ENCODE measurements around the gene TMEM59L. TPM values are rescaled to one million over a fixed set of nuclear protein-coding genes. Genes with fewer than 3 reads are reported as not detected.

TMEM59L gene
- total RNA-seq, 1 experiment from 2014 or later, result 3.9 TPM

DNA sequence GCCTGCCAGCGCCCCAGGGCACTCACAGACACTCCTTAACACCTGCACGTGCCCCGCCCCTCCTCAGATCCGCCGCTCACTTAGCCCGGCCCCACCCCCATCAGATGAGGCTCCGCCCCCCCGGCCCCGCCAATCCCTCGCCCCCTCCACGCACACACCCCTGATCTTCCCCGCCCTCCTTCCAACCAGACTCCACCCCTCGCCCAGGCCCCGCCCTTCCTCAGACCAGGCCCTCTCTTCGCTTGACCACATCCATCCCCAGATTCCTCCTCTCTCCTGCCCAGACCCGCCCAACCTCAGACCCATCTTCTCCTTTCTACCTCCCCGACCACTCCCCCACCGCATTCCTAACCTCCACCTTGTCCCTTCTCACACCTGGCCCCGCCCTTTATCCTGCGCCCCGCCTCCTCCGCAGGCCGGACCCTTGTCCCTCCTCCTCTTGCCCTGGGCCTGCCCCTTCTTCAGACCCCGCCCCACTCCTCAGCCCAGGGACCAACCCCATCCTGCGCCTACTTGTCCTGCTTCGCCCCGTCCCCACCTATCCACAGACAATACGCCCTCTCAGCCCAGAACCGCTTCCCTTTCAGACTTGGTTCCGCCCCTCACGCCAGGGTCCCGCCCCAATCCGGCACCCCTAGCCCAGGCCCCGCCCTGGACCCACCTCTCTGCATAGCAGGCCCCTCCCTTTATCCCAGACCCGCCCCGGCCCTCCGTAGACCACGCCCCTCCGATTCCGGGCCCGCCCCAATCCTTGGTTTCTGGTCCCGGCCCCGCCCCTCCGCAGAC is 23.7 kb downstream of the TMEM59L start:
- DNase-seq (ENCODE audit: extremely low read depth, low read depth), result peak; percentile 92

- no peak for DNase-seq (ENCODE audit: extremely low read depth, low read depth)
Observed at GRCh38 chr19:18636969-18637629, 24.4 kb downstream of the TMEM59L start, which contains the start of gene KLHL26. TSS of gene KLHL26 (plus strand) at chr19:18637028. CDS start at chr19:18637055, 27 bp downstream.

DNA sequence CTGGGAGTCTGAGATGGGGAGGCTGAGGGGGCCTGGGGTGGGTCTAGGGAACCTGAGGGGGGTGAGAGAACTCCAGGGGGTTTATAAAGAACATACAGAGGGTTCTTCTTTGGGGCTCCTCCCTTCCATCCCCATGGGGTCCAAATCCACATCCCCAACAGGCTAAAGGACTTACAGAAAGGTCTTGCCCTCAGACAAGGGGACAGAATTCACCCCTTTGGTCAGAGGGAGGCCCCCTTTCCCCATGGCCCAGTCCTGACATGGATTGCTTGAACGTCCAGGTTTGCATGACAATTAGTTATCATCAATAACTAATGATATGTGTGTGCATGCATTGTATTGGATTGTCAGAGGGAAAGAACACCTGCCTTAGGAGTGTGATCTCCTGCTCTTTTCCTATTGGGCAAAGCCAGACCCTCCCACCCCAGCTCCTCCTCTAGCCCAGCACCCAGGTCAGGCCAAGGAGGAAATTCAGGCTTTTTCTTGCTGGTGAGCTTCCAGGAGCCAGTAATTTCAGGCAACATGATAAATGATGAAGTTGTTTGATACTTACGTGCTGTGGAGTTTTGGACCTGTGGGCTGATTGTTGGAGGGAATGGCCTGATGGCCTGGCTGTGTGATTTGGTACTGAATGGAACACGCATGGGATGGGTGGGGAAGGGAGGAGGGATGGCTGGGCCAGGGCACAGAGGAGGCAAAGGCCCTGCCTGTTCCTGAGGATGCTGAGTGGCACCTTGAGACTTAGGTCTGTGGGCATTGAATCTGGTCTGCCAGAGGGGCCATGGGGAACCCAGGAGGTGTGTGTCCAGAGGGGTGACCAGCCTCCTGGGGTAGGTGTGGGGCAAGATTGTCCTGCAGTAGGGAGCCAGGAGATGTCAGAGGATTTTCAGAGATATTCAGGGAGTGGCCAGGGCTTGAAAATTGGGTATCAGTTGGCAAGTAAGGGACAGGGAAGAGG is 25.3 kb downstream of the TMEM59L start:
- no peak for DNase-seq (ENCODE audit: extremely low read depth, low read depth)

- DNase-seq (ENCODE audit: extremely low read depth, low read depth), result no peak
Observed at GRCh38 chr19:18639706-18640243, 27.1 kb downstream of the TMEM59L start.

GRCh38 chr19:18644196-18645034 is 31.7 kb downstream of the TMEM59L start:
- DNase-seq (ENCODE audit: extremely low read depth, low read depth), result no peak

GRCh38 chr19:18645035-18645511 is 32.4 kb downstream of the TMEM59L start:
- DNase-seq (ENCODE audit: extremely low read depth, low read depth), result no peak

- DNase-seq (ENCODE audit: extremely low read depth, low read depth), result no peak
Observed at GRCh38 chr19:18646535-18647370, 34.1 kb downstream of the TMEM59L start.

DNA sequence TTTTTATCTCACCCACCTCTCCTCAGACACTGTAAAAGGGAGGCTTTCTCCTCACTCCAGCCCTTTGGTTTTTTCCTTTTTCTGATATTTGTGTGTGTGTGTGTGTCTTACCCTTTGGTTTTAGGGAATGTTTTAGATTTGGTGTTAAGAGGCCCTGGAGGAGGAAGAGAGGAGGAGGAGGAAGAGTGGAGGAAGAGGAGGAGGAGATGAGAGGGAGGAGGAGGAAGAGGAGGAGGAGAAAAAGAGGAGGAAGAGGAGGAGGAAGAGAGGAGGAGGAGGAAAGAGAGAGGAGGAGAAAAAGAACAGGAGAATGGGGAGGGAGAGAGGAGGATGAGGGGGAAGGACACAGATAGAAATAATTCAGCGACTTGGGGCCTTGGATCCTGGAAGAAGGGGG is 34.7 kb downstream of the TMEM59L start:
- no peak for DNase-seq (ENCODE audit: extremely low read depth, low read depth)

- DNase-seq (ENCODE audit: extremely low read depth, low read depth), result no peak
Observed at GRCh38 chr19:18647807-18648206, 35.1 kb downstream of the TMEM59L start.

DNA sequence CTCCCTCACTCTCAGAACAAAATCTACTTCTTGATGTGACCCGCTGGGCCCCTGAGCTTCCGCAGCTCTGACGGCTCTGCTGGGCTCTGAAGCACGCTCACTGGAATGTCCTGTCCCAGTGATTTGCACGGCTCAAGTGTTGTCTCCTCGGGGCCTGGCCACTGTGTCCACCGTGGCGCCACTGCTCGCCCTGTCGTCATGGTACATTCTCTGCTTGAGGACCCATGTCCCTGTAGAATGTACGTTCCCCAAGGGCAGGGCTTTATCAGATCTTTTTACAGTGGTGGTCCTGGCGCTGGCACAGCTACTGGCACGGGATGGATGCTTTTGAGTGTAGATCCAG is 36.3 kb downstream of the TMEM59L start:
- no peak for DNase-seq (ENCODE audit: extremely low read depth, low read depth)

DNA sequence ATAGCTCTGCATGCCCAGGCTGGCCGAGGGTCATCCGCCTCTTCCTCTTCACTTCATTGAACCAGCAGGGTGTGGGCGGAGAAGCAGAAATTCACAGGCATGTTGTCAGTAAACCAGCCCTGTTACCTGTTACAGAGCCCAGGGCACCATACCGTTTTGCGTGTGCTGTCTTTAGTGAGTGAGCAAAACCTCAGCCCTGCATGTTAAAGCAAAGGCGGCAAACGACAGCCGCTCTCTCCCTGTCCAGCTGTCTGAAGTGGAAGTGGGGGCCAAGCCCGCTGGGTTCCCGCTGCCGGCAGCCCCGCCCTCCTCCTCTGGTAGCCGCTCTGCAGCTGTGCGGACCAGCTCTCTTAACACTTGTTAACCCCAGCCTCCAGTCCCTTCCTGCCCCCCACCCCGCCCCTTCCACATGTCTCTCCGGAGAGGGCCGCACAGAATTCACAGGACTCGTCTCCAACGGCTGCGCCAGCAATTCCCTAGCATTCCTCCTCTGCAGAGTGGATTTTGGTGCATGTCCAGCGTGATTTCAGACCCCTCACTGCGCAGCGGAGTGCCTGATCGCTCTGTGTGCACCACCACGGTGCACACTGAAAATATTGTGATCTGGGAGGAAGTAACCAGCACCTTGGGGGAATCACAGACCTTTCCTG is 36.8 kb downstream of the TMEM59L start:
- DNase-seq (ENCODE audit: extremely low read depth, low read depth), result peak; percentile 40

DNA sequence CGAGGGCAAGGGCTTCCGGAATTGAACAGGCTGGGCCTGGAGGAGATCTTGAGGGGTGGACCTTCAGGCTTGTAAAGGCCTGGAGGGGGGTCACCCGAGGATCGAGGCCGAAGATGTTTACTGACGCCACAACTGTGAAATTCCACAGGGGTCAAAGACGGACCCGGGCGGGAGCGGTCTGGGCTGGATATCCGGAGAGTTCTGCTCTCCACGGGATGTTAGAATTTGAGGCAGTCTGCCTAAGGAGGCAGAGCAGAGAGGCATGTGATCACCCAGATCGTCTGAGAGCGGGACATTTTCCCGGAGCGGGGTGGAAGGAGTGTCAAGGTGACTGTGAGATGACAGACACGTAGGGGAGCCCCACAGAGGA is 37.3 kb downstream of the TMEM59L start:
- peak; percentile 78 for DNase-seq (ENCODE audit: extremely low read depth, low read depth)

DNA sequence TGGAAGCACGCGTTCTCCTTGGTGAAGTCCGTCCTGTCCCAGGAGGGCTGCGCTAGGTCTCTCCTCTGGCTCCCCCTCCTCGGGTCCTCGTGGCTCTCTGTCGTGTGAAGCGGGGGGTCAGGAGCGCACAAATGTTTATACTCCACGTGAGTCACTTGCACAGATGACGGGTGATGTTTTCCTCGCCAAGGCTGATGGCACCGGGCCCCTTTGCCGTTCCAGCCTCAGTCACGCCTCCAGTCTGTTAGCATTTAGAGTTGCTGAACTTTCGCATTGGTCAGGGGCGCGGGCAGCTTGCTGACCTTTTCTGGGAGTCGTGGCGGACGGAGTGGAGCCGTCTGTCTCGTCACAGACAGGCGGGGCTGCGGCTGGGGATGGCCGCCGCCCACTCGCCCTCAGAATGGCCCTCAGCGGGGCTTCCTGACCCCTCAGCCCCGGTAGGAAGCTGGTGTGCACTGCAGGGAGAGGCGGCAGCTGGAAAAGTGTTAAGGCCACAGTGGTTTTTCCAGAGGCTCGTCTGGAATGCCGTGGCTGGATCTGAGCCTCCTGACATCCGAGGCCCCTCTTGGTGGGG is 37.9 kb downstream of the TMEM59L start:
- peak; percentile 73 for DNase-seq (ENCODE audit: extremely low read depth, low read depth)

- DNase-seq (ENCODE audit: extremely low read depth, low read depth), result no peak
Observed at GRCh38 chr19:18651300-18651699, 38.6 kb downstream of the TMEM59L start.

DNA sequence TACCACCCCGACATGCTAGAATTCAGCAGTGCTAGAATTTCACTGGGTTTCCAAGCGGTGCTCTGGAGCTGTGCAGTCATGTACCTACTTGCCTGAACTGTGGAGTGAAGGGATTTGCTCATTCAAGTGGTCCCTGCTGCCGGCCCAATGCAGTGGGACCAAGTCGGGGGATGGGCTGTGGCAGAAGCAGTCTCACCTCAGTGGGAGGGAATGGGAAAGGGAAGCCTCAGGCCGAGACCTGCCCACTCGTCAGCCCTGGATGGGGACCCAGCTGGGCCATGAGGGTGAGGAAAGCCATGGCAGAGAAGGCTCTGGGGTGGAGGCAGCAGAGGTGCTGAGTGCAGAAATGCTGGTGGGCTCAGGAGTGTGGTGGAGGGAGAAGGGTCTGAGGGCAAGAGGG is 39.1 kb downstream of the TMEM59L start:
- DNase-seq (ENCODE audit: extremely low read depth, low read depth), result no peak

DNA sequence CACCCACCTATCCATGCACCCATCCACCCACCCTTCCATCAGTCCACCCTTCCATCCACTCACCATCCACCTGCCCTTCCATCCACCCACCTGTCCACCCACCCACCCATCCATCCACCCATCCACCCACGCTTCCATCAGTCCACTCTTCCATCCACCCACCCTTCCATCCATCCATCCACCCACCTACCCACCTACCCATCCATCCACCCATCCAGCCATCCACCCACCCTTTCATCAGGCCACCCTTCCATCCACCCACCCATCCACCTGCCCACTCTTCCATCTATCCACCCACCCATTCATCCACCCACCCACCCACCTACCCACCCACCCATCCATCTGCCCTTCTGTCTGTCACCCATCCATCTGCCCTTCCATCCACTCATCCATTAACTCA is 41.2 kb downstream of the TMEM59L start:
- no peak for DNase-seq (ENCODE audit: extremely low read depth, low read depth)

DNA sequence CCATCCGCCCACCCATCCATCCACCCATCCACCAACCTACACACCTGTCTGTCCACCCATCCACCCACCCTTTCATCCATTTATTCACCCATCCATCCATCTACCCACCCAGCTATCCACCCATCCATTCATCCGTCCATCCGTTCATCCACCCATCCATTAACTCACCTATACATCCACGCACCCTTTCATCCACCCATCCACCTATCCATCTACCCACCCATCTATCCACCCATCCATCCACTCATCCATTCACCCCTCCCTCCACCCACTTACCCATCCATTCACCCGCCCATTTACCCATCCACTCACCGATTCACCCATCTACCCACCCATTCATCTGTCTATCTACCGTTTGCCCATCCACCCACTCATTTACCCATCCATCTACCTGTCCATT is 41.8 kb downstream of the TMEM59L start:
- DNase-seq (ENCODE audit: extremely low read depth, low read depth), result no peak

All from NCI-H460 (cell line).